Subcutaneous adipose tissue (tissue), 4 donors: ENCODE results near the gene MVB12A. TPM values are rescaled to one million over a fixed set of nuclear protein-coding genes. Genes with fewer than 3 reads are reported as not detected.

ENCODE experiments used
- CTCF ChIP-seq: fragments of 450-650 bp; IDR thresholded peaks from one replicate; pipeline ENCODE4 v1.5.1; 2016; ENCODE audit warnings: low read depth, mild to moderate bottlenecking, control low read depth, antibody characterized with exemption, moderate library complexity
- total RNA-seq, 4 donors: library from RNA; depleted of rRNA; stranded (reverse); fragments of >200 nt; gene quantifications; one replicate each; pipeline ENCODE4 v1.1.0, GENCODE V29; 2016

Gene MVB12A
- total RNA-seq, 4 donors from 2014 or later, result 45.6 to 61.7 (median 54.3) TPM

- TF ChIP-seq CTCF, result no peak
Observed at GRCh38 chr19:17448131-17448967, 28.5 kb downstream of the MVB12A start, which contains the start of gene TMEM221. Gene TMEM221, minus strand, starts transcription at chr19:17448668. Its CDS starts 206 bp downstream, at chr19:17448462.

DNA sequence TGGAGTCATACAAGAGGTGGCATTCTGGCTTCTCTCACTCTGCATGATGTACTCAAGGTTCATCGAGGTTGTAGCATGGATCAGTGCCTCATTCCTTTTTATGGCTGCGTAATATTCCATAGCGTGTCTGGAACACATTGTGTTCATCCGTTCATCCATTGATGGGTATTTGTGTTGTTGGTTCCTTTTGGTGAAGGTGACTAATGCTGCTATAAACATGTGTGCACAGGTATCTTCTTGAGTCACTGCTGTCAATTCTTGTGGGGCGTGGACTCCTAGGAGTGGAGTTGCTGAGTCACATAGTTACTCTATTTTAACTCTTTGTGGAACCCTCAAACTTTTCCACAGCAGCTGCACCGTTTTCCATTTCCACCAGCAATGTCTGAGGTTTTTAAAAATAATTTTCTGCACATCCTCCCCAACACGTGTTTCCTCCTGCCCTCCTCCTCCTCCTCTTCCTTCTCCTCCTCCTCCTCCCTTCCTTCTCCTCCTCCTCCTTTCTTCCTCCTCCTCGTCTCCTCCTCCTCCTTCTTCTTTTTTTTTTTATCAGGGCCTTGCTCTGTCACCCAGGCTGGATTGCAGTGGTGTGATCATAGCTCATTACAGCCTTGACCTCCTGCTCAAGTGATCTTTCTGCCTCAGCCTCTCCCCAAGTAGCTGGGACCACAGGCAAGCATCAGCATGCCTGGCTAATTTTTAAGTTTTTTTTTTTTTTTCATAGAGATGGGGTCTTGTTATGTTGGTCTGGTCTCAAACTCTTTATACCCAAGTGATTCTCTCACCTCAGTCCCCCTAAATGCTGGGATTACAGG is 30.6 kb downstream of the MVB12A start:
- no peak for TF ChIP-seq CTCF

DNA sequence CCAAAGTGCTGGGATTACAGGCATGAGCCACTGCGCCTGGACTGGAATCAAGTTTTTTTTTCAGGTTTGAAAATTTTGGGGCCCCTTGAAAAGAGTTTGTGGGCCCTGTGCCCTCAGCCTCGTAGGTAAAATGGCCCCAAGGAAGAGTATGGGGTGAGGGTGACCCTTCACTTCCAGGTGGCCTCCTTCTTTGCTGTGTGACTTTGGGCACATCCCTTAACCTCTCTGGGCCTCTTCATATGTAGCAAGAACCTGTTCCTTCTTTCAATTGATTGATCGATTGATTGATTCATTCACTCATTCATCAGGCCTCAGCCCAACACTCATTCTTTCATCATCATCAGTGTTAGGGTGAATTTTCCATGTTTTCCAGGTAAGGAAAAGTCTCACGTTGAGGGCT is 32.0 kb downstream of the MVB12A start:
- TF ChIP-seq CTCF, result no peak

DNA sequence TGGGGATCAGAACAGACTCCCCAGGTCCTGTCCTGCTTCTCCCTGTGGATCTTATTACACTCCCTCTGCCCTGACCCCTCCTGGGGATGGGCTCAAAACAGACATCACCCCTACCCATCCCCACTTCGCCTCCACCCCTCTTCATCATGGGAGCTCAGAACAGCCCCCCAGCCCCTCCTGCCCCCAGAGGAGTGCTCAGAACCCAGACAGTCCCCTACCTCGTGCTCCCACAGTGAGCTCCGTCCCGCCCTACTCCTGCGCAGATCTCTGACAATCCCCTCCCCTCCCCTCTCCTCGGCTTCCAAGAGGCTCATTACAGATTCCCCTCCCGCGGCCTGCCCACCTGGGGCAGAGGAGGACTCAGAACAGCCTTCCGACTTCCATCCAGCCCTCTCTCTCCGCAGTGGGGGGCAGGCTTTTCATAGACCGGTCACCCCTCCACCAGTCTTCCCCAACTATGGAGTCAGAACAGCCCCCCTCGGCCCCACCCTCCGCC is 34.8 kb downstream of the MVB12A start:
- no peak for TF ChIP-seq CTCF

GRCh38 chr19:17455308-17456123 is 35.7 kb downstream of the MVB12A start:
- no peak for TF ChIP-seq CTCF

DNA sequence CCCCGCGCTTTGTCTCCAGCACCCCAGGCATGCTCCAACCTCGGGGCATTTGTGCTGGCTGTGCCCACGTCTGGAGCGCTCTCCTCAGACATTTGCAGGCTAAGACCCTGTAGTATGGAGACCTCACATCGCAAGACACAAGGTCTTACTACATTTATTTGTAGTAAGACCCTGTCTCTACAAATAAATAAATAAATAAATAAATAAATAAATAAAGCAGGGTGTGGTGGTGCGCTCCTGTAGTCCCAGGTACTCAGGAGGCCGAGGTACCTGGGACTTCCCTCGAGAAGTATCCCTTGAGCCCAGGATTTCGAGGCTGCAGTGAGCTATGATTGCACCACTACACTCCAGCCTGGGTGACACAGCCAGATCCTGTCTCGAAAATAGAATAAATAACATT is 36.3 kb downstream of the MVB12A start:
- TF ChIP-seq CTCF, result no peak
